Neuronal stem cell (in vitro differentiated cells): ENCODE data around the gene KDF1.

Source experiments
- DNase-seq: peaks from one replicate; pipeline ENCODE4 v3.0.0-alpha.2; 2013; ENCODE audit warnings: low spot score
- H2AFZ ChIP-seq: one replicate; pipeline ENCODE4 v1.6.1; 2013; ENCODE audit warnings: mild to moderate bottlenecking, low read length, inconsistent platforms
- H2AK5ac ChIP-seq: 2 replicates; pipeline ENCODE4 v1.6.1; 2013; ENCODE audit warnings: low read depth, mild to moderate bottlenecking, inconsistent platforms, low read length, moderate library complexity, mixed read lengths
- H2BK120ac ChIP-seq: 2 replicates; pipeline ENCODE4 v1.6.1; 2013; ENCODE audit warnings: low read depth, mild to moderate bottlenecking, inconsistent platforms, low read length, moderate library complexity, mixed read lengths
- H2BK12ac ChIP-seq: one replicate; pipeline ENCODE4 v1.6.1; 2013; ENCODE audit warnings: low read length, inconsistent platforms
- H2BK15ac ChIP-seq: 2 replicates; pipeline ENCODE4 v1.6.1; 2013; ENCODE audit warnings: mild to moderate bottlenecking, low read length, inconsistent platforms, mixed read lengths
- H2BK5ac ChIP-seq: one replicate; pipeline ENCODE4 v1.6.1; 2013; ENCODE audit warnings: inconsistent platforms, mild to moderate bottlenecking, low read length, moderate library complexity
- H3K14ac ChIP-seq: one replicate; pipeline ENCODE4 v1.6.1; 2013; ENCODE audit warnings: low read length, inconsistent platforms
- H3K18ac ChIP-seq: 2 replicates; pipeline ENCODE4 v1.6.1; 2013; ENCODE audit warnings: low read length, inconsistent platforms
- H3K23ac ChIP-seq: 2 replicates; pipeline ENCODE4 v1.6.1; 2013; ENCODE audit warnings: low read depth, mild to moderate bottlenecking, mixed read lengths, low read length, inconsistent platforms; ENCODE audit not compliant: poor library complexity
- H3K27ac ChIP-seq: replicated peaks from 3 replicates; pipeline ENCODE4 v1.5.1; 2013; ENCODE audit warnings: low read length, inconsistent platforms
- H3K27me3 ChIP-seq, 3 experiments: 2 replicates each; pipeline ENCODE4 v1.6.1; 2013; ENCODE audit warnings: low read length in 3 of 3, mild to moderate bottlenecking in 2 of 3, inconsistent platforms in 1 of 3, low read depth in 1 of 3, mixed read lengths in 1 of 3, moderate library complexity in 1 of 3; ENCODE audit not compliant: control insufficient read depth in 3 of 3, insufficient read depth in 3 of 3
- H3K36me3 ChIP-seq, 2 donors: replicated peaks in 1 of 2; 2 replicates each; pipeline ENCODE4 v1.6.1; 2013; ENCODE audit warnings: low read length in 2 of 2; ENCODE audit not compliant: control insufficient read depth in 2 of 2, insufficient read depth in 2 of 2
- H3K4ac ChIP-seq: 2 replicates; pipeline ENCODE4 v1.6.1; 2013; ENCODE audit warnings: inconsistent platforms, mild to moderate bottlenecking, low read length, moderate library complexity
- H3K4me1 ChIP-seq, 2 donors: 1 replicate in 1 of 2; 2 replicates in 1 of 2; pipeline ENCODE4 v1.6.1; 2013; ENCODE audit warnings: low read length in 2 of 2, low read depth in 1 of 2; ENCODE audit not compliant: control insufficient read depth in 2 of 2, insufficient read depth in 1 of 2
- H3K4me2 ChIP-seq: one replicate; pipeline ENCODE4 v1.6.1; 2013; ENCODE audit warnings: mild to moderate bottlenecking, low read length, inconsistent platforms; ENCODE audit not compliant: insufficient read depth, poor library complexity, severe bottlenecking
- H3K4me3 ChIP-seq, 2 donors: 2 replicates each; pipeline ENCODE4 v1.5.1; 2013; ENCODE audit warnings: low read length in 2 of 2, mild to moderate bottlenecking in 2 of 2, inconsistent platforms in 1 of 2, moderate library complexity in 1 of 2
- H3K79me1 ChIP-seq: one replicate; pipeline ENCODE4 v1.6.1; 2013; ENCODE audit warnings: low read depth, mild to moderate bottlenecking, inconsistent platforms, low read length, moderate library complexity
- H3K9ac ChIP-seq: one replicate; pipeline ENCODE4 v1.6.1; 2013; ENCODE audit warnings: mild to moderate bottlenecking, low read depth, low read length, inconsistent platforms; ENCODE audit not compliant: poor library complexity
- H3K9me3 ChIP-seq, 2 donors: replicated peaks in 1 of 2; 2 replicates each; pipeline versions ENCODE3 to v1.6.1; 2013; ENCODE audit warnings: low read length in 2 of 2, mild to moderate bottlenecking in 2 of 2, inconsistent platforms in 1 of 2, low read depth in 1 of 2, mixed read lengths in 1 of 2, moderate library complexity in 1 of 2; ENCODE audit not compliant: control insufficient read depth in 2 of 2, insufficient read depth in 1 of 2
- H4K8ac ChIP-seq: one replicate; pipeline ENCODE4 v1.6.1; 2013; ENCODE audit warnings: low read depth, mild to moderate bottlenecking, inconsistent platforms, low read length, moderate library complexity
- H4K91ac ChIP-seq: one replicate; pipeline ENCODE4 v1.6.1; 2013; ENCODE audit warnings: low read length, low read depth, mild to moderate bottlenecking, inconsistent platforms; ENCODE audit not compliant: poor library complexity
- WGBS, 2 donors: extraction: QIAGEN DNeasy Blood & Tissue Kit; methylation state at CpG; one replicate each; pipeline ENCODE4 v1.1.7; 2013; ENCODE audit warnings: missing lambda C conversion rate in 2 of 2, mixed read lengths in 1 of 2; ENCODE audit not compliant: insufficient read length in 2 of 2, insufficient replicate concordance in 1 of 2; ENCODE audit errors: extremely low coverage in 2 of 2; 5-methylcytosine and 5-hydroxymethylcytosine counted together

Gene KDF1

GRCh38 chr1:26932531-26932930 lies 27.7 kb downstream of the KDF1 start:
- peaks cover 24 to 77% of the 10 kb centered on the region in 2 donors for H3K36me3 ChIP-seq

DNA sequence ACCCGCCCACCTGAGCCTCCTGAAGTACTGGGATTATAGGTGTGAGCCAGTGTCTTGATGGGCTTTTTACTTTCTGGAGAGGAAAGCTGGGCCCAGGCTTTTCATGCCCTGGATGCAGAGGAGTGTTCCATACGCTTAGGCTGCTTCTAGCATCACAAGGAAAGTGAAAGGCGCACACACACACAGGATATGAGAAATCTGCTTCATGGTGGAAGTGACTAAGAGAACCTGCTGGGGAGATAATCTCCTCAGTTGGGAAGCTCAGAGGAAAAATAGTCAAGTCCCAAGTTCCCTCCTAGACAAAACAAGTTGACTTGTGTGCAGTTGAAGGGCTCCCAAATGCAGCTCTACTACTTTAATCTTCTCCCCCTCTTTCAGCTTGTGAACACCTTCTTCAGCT lies 36.6 kb downstream of the KDF1 start:
- H3K4me3 ChIP-seq: no peak overlapping the region
- H2BK5ac ChIP-seq: no peak overlapping the region
- H3K4ac ChIP-seq: no peak overlapping the region
- H3K23ac ChIP-seq: no peak overlapping the region
- H2BK120ac ChIP-seq: no peak overlapping the region
- no peak overlapping the region for H3K4me2 ChIP-seq
- no peak overlapping the region for H3K9ac ChIP-seq
- no peak overlapping the region for H2AFZ ChIP-seq
- H2AK5ac ChIP-seq: no peak overlapping the region
- H4K8ac ChIP-seq: no peak overlapping the region
- no peak overlapping the region for H3K14ac ChIP-seq
- H2BK15ac ChIP-seq: no peak overlapping the region
- H3K36me3 ChIP-seq: peaks cover 19 to 55% of the 10 kb centered on the region in 2 donors
- DNase-seq: no peak
- H3K27me3 ChIP-seq: no peaks in the 10 kb centered on the region
- H3K9me3 ChIP-seq: no peaks in the 10 kb centered on the region
- no peak overlapping the region for H4K91ac ChIP-seq
- peaks cover 8% of the 10 kb centered on the region for H3K79me1 ChIP-seq
- H3K4me1 ChIP-seq: peaks cover 7 to 8% of the 10 kb centered on the region in 2 donors
- no peak overlapping the region for H3K27ac ChIP-seq
- H2BK12ac ChIP-seq: no peak overlapping the region
- H3K18ac ChIP-seq: no peak overlapping the region
- no CpG with 5 or more reads among the region's 3 CpGs for WGBS, 2 donors

More at GRCh38 chr1:26932531-26932930, 27.7 kb downstream of the KDF1 start:
- no peak overlapping the region for H2AK5ac ChIP-seq
- H4K8ac ChIP-seq: no peak overlapping the region
- no peak overlapping the region for H3K9ac ChIP-seq
- no peak overlapping the region for H3K4me3 ChIP-seq
- H2BK15ac ChIP-seq: no peak overlapping the region
- H2BK120ac ChIP-seq: no peak overlapping the region
- WGBS, 2 donors: no CpG with 5 or more reads among the region's 3 CpGs
- H3K18ac ChIP-seq: no peak overlapping the region
- no peak overlapping the region for H3K23ac ChIP-seq
- no peak overlapping the region for H2BK5ac ChIP-seq
- no peak for DNase-seq
- H3K79me1 ChIP-seq: peaks cover 7% of the 10 kb centered on the region
- H3K4me2 ChIP-seq: no peak overlapping the region
- H2AFZ ChIP-seq: no peak overlapping the region
- no peak overlapping the region for H2BK12ac ChIP-seq
- no peak overlapping the region for H3K4ac ChIP-seq
- no peak overlapping the region for H3K27ac ChIP-seq
- H3K4me1 ChIP-seq: no peaks in the 10 kb centered on the region
- H3K27me3 ChIP-seq: no peaks in the 10 kb centered on the region
- no peak overlapping the region for H3K14ac ChIP-seq
- no peaks in the 10 kb centered on the region for H3K9me3 ChIP-seq
- H4K91ac ChIP-seq: no peak overlapping the region

- Histone ChIP-seq H2AFZ (no peak overlapping the region), H3K27me3 (no peaks in the 10 kb centered on the region), H3K4me3 (peak overlapping the region in 1 of 2 donors; percentile 91), H2BK5ac (no peak overlapping the region), H3K18ac (no peak overlapping the region), H3K27ac (no peak overlapping the region), H3K23ac (no peak overlapping the region), H2AK5ac (no peak overlapping the region), H2BK12ac (no peak overlapping the region), H3K14ac (no peak overlapping the region), H2BK120ac (no peak overlapping the region), H3K4me2 (no peak overlapping the region), H4K91ac (no peak overlapping the region), H2BK15ac (no peak overlapping the region), H4K8ac (no peak overlapping the region), H3K4ac (no peak overlapping the region), H3K9me3 (no peaks in the 10 kb centered on the region), H3K79me1 (peaks cover 8% of the 10 kb centered on the region), H3K9ac (no peak overlapping the region), H3K36me3 (peaks cover 15 to 46% of the 10 kb centered on the region in 2 donors), H3K4me1 (peaks cover 7 to 8% of the 10 kb centered on the region in 2 donors)
- no CpG with 5 or more reads among the region's 3 CpGs for WGBS, 2 donors
- no peak for DNase-seq
Observed at GRCh38 chr1:26922901-26923300, 37.4 kb downstream of the KDF1 start.

- no peak for DNase-seq
- no peak overlapping the region for H3K27ac ChIP-seq
- no peak overlapping the region for H4K91ac ChIP-seq
- no peak overlapping the region for H3K14ac ChIP-seq
- no CpG with 5 or more reads among the region's 6 CpGs for WGBS, 2 donors
- peak overlapping the region; percentile 89 for H2AFZ ChIP-seq
- H3K9ac ChIP-seq: no peak overlapping the region
- no peak overlapping the region for H2BK120ac ChIP-seq
- H3K9me3 ChIP-seq: no peaks in the 10 kb centered on the region
- H3K18ac ChIP-seq: no peak overlapping the region
- H3K27me3 ChIP-seq: no peaks in the 10 kb centered on the region
- H4K8ac ChIP-seq: no peak overlapping the region
- peaks cover 8% of the 10 kb centered on the region for H3K79me1 ChIP-seq
- peak overlapping the region; percentile 91 to 96 for H3K4me3 ChIP-seq
- H2BK12ac ChIP-seq: no peak overlapping the region
- peak overlapping the region; percentile 80 for H3K4me2 ChIP-seq
- H3K4ac ChIP-seq: no peak overlapping the region
- H2BK15ac ChIP-seq: no peak overlapping the region
- H3K36me3 ChIP-seq: peaks cover 13 to 41% of the 10 kb centered on the region in 2 donors
- no peak overlapping the region for H3K23ac ChIP-seq
- no peak overlapping the region for H2BK5ac ChIP-seq
- peaks cover 7 to 8% of the 10 kb centered on the region in 2 donors for H3K4me1 ChIP-seq
- H2AK5ac ChIP-seq: no peak overlapping the region
Observed at GRCh38 chr1:26922431-26922729, 37.9 kb downstream of the KDF1 start.
